IMR-90 (cell line): ENCODE results near the gene CCK. TPM values are rescaled to one million over a fixed set of nuclear protein-coding genes. Genes with fewer than 3 reads are reported as not detected.

Source experiments
- ATAC-seq: fragments of 200-7000 bp; cut with Tn5 transposase; 2 replicates; pipeline ENCODE4 v1.9.1; 2020; ENCODE audit warnings: low read depth, mild to moderate bottlenecking, moderate library complexity
- BruUV-seq: library from RNA; stranded (reverse); fragments of 400-500 nt; replicated peaks from 2 replicates; lab custom pipeline; 2021; lab: Mats Ljungman, UMichigan
- CTCF ChIA-PET: fragments of 300-600 bp; formaldehyde crosslinking; extraction: SDS; loops from one replicate; lab custom pipeline; 2021; ENCODE audit warnings: antibody characterized with exemption; lab: Yijun Ruan, JAX
- POLR2A ChIA-PET: fragments of 300-600 bp; sonication (Branson Sonifier 250); formaldehyde crosslinking; loops from one replicate; lab custom pipeline; 2022; ENCODE audit warnings: antibody characterized with exemption; ENCODE audit not compliant: unreplicated experiment; lab: Charles Lee
- DNase-seq: peaks from one replicate; pipeline ENCODE4 v3.0.0; 2013
- H2AFZ ChIP-seq: replicated peaks from 2 replicates; pipeline ENCODE3; 2013; ENCODE audit warnings: low read length, mild to moderate bottlenecking; ENCODE audit not compliant: poor library complexity
- H2AK5ac ChIP-seq: 2 replicates; pipeline ENCODE4 v1.6.1; 2013; ENCODE audit warnings: low read depth, low read length, inconsistent platforms
- H2AK9ac ChIP-seq: replicated peaks from 2 replicates; pipeline ENCODE3; 2013; ENCODE audit warnings: mild to moderate bottlenecking, low read depth, low read length, moderate library complexity; ENCODE audit not compliant: poor library complexity
- H2BK120ac ChIP-seq: 2 replicates; pipeline ENCODE4 v1.6.1; 2013; ENCODE audit warnings: low read depth, low read length, inconsistent platforms
- H2BK15ac ChIP-seq: 3 replicates; pipeline ENCODE4 v1.6.1; 2013; ENCODE audit warnings: low read depth, low read length, inconsistent platforms
- H2BK20ac ChIP-seq: 2 replicates; pipeline ENCODE4 v1.6.1; 2013; ENCODE audit warnings: low read depth, mild to moderate bottlenecking, inconsistent platforms, low read length, moderate library complexity
- H2BK5ac ChIP-seq: 2 replicates; pipeline ENCODE4 v1.6.1; 2013; ENCODE audit warnings: mild to moderate bottlenecking, low read depth, low read length, inconsistent platforms; ENCODE audit not compliant: poor library complexity, severe bottlenecking
- H3K14ac ChIP-seq: replicated peaks from 2 replicates; pipeline ENCODE4 v1.6.1; 2013; ENCODE audit warnings: low read depth, low read length, inconsistent platforms
- H3K18ac ChIP-seq: 2 replicates; pipeline ENCODE4 v1.6.1; 2013; ENCODE audit warnings: low read depth, low read length, control low read depth
- H3K23ac ChIP-seq: 2 replicates; pipeline ENCODE4 v1.6.1; 2013; ENCODE audit warnings: low read depth, low read length, inconsistent platforms
- H3K27ac ChIP-seq: 2 replicates; pipeline ENCODE4 v1.5.1; 2013; ENCODE audit warnings: mild to moderate bottlenecking, control low read depth, low read length; ENCODE audit not compliant: insufficient read depth
- H3K27me3 ChIP-seq: 2 replicates; pipeline ENCODE4 v1.6.1; 2013; ENCODE audit warnings: low read length; ENCODE audit not compliant: control insufficient read depth, insufficient read depth
- H3K36me3 ChIP-seq: 2 replicates; pipeline ENCODE4 v1.6.1; 2013; ENCODE audit warnings: low read length, mixed read lengths; ENCODE audit not compliant: control insufficient read depth, insufficient read depth
- H3K4ac ChIP-seq: 2 replicates; pipeline ENCODE4 v1.6.1; 2013; ENCODE audit warnings: low read depth, low read length, inconsistent platforms
- H3K4me1 ChIP-seq: 2 replicates; pipeline ENCODE4 v1.6.1; 2013; ENCODE audit warnings: low read length, mixed read lengths; ENCODE audit not compliant: control insufficient read depth, insufficient read depth
- H3K4me2 ChIP-seq: 2 replicates; pipeline ENCODE4 v1.6.1; 2013; ENCODE audit warnings: low read depth, mild to moderate bottlenecking, control low read depth, low read length, moderate library complexity
- H3K4me3 ChIP-seq: 2 replicates; pipeline ENCODE4 v1.5.1; 2013; ENCODE audit warnings: low read depth, mild to moderate bottlenecking, control low read depth, low read length, moderate library complexity; ENCODE audit not compliant: insufficient read depth
- H3K56ac ChIP-seq: 2 replicates; pipeline ENCODE4 v1.6.1; 2013; ENCODE audit warnings: low read length, inconsistent platforms; ENCODE audit not compliant: insufficient read depth; ENCODE audit errors: extremely low read depth
- H3K79me1 ChIP-seq, 2 experiments: 2 replicates each; pipeline ENCODE4 v1.6.1; 2013; ENCODE audit warnings: low read length in 2 of 2, inconsistent platforms in 1 of 2, low read depth in 1 of 2
- H3K9ac ChIP-seq: 2 replicates; pipeline ENCODE4 v1.6.1; 2013; ENCODE audit warnings: low read depth, low read length, control low read depth
- H3K9me1 ChIP-seq: 2 replicates; pipeline ENCODE4 v1.6.1; 2013; ENCODE audit warnings: low read length, inconsistent platforms; ENCODE audit not compliant: insufficient read depth
- H3K9me3 ChIP-seq: 2 replicates; pipeline ENCODE4 v1.6.1; 2013; ENCODE audit warnings: low read length; ENCODE audit not compliant: control insufficient read depth, insufficient read depth
- H4K20me1 ChIP-seq: 2 replicates; pipeline ENCODE4 v1.6.1; 2013; ENCODE audit warnings: low read length, inconsistent platforms; ENCODE audit not compliant: insufficient read depth
- H4K5ac ChIP-seq: 2 replicates; pipeline ENCODE4 v1.6.1; 2013; ENCODE audit warnings: mild to moderate bottlenecking, low read depth, low read length, control low read depth
- H4K8ac ChIP-seq, 2 experiments: 2 replicates each; pipeline ENCODE4 v1.6.1; 2013; ENCODE audit warnings: low read depth in 2 of 2, low read length in 2 of 2, control low read depth in 1 of 2, inconsistent platforms in 1 of 2
- H4K91ac ChIP-seq: 2 replicates; pipeline ENCODE4 v1.6.1; 2013; ENCODE audit warnings: low read depth, low read length, inconsistent platforms; ENCODE audit not compliant: insufficient read depth
- BHLHE40 ChIP-seq: fragments of 150-350 bp; IDR thresholded peaks from 2 replicates; pipeline ENCODE4 v1.6.1; 2016; ENCODE audit warnings: mild to moderate bottlenecking, low read depth, low read length
- CEBPB ChIP-seq: IDR thresholded peaks from 2 replicates; pipeline ENCODE4 v1.6.1; 2012; ENCODE audit warnings: low read depth, low read length, improper control_type of control experiment
- CHD1 ChIP-seq: IDR thresholded peaks from 2 replicates; pipeline ENCODE4 v1.6.1; 2012; ENCODE audit warnings: low read depth, low read length, improper control_type of control experiment
- CTCF ChIP-seq: conservative IDR thresholded peaks from 2 replicates; pipeline ENCODE4 v1.5.1; 2012; ENCODE audit warnings: mild to moderate bottlenecking, low read depth, low read length, improper control_type of control experiment
- ELK1 ChIP-seq: fragments of 150-350 bp; IDR thresholded peaks from 2 replicates; pipeline ENCODE4 v1.6.1; 2016; ENCODE audit warnings: low read depth, mild to moderate bottlenecking, low read length, moderate library complexity, borderline replicate concordance
- FOS ChIP-seq: fragments of 150-350 bp; IDR thresholded peaks from 2 replicates; pipeline ENCODE4 v1.6.1; 2016; ENCODE audit warnings: low read depth, low read length
- MAFK ChIP-seq: IDR thresholded peaks from 2 replicates; pipeline ENCODE4 v1.6.1; 2012; ENCODE audit warnings: low read depth, low read length, improper control_type of control experiment
- MAZ ChIP-seq: IDR thresholded peaks from 2 replicates; pipeline ENCODE4 v1.6.1; 2012; ENCODE audit warnings: low read depth, mild to moderate bottlenecking, low read length, improper control_type of control experiment, moderate library complexity, borderline replicate concordance
- MXI1 ChIP-seq: IDR thresholded peaks from 2 replicates; pipeline ENCODE4 v1.6.1; 2012; ENCODE audit warnings: low read depth, mild to moderate bottlenecking, low read length, moderate library complexity, borderline replicate concordance
- NFE2L2 ChIP-seq: fragments of 150-350 bp; IDR thresholded peaks from 2 replicates; pipeline ENCODE4 v1.6.1; 2016; ENCODE audit warnings: low read depth, mild to moderate bottlenecking, low read length
- POLR2A ChIP-seq: IDR thresholded peaks from 2 replicates; pipeline ENCODE4 v1.6.1; 2012; ENCODE audit warnings: mild to moderate bottlenecking, low read depth, low read length
- RAD21 ChIP-seq: IDR thresholded peaks from 2 replicates; pipeline ENCODE4 v1.6.1; 2012; ENCODE audit warnings: low read length, improper control_type of control experiment
- RCOR1 ChIP-seq: IDR thresholded peaks from 2 replicates; pipeline ENCODE4 v1.6.1; 2012; ENCODE audit warnings: mild to moderate bottlenecking, low read length, improper control_type of control experiment; ENCODE audit not compliant: insufficient replicate concordance
- RFX5 ChIP-seq: IDR thresholded peaks from 2 replicates; pipeline ENCODE4 v1.8.0; 2012; ENCODE audit warnings: low read depth, mild to moderate bottlenecking, low read length, moderate library complexity
- SMC3 ChIP-seq: fragments of 150-350 bp; IDR thresholded peaks from 2 replicates; pipeline ENCODE4 v1.6.1; 2016; ENCODE audit warnings: low read depth, mild to moderate bottlenecking, antibody characterized with exemption, low read length, moderate library complexity
- USF2 ChIP-seq: fragments of 150-350 bp; IDR thresholded peaks from 2 replicates; pipeline ENCODE4 v1.6.1; 2017; ENCODE audit warnings: mild to moderate bottlenecking, antibody characterized with exemption, low read length, low read depth
- WGBS, 2 experiments: methylation state at CpG; one replicate each; pipeline versions ENCODE4 v1.1.5 to v1.1.7; 2013; ENCODE audit warnings: missing lambda C conversion rate in 2 of 2; ENCODE audit not compliant: insufficient read length in 1 of 2; ENCODE audit errors: extremely low coverage in 2 of 2; 5-methylcytosine and 5-hydroxymethylcytosine counted together
- dilution Hi-C: fragments of 300-500 bp; cut with HindIII; formaldehyde crosslinking; loops from one replicate; pipeline ENCODE4 v1.14.3; 2018; ENCODE audit warnings: low sequenced_read_pairs; ENCODE audit not compliant: unreplicated experiment
- in situ Hi-C: fragments of 300-500 bp; cut with MboI; formaldehyde crosslinking; loops from 3 replicates; pipeline ENCODE4 v1.14.3; 2019; ENCODE audit warnings: low sequenced_read_pairs, inconsistent platforms, mixed read lengths
- intact Hi-C: fragments of 100-400 bp; cut with micrococcal nuclease; formaldehyde crosslinking; loops from 2 replicates; pipeline ENCODE4 v1.10.0; 2022
- polyA plus RNA-seq, 3 experiments: library from polyadenylated mRNA; depleted of rRNA; stranded (reverse); fragments of >200 nt; gene quantifications; 2 replicates each; pipeline ENCODE4 v1.2.3, GENCODE V29; 2012; ENCODE audit warnings: low replicate concordance in 1 of 3
- total RNA-seq: library from RNA; depleted of rRNA; stranded (reverse); fragments of >200 nt; gene quantifications from 2 replicates; pipeline ENCODE4 v1.2.3, GENCODE V29; 2012

Gene CCK
- total and polyA plus RNA-seq, 2 of the 4 experiments (the other 2 are of a cell fraction): 0.43 TPM; not detected in 1

- Histone ChIP-seq H3K36me3 (no peaks in the 10 kb centered on the region), H3K4me2 (no peak overlapping the region), H3K27ac (no peak overlapping the region), H3K9me1 (no peaks in the 10 kb centered on the region), H3K4me1 (no peaks in the 10 kb centered on the region), H3K23ac (no peak overlapping the region), H2AK9ac (no peak overlapping the region), H3K4ac (no peak overlapping the region), H2BK20ac (no peak overlapping the region), H2BK5ac (no peak overlapping the region), H2BK120ac (no peak overlapping the region), H4K5ac (no peak overlapping the region), H3K9ac (no peak overlapping the region), H2AFZ (no peak overlapping the region), H2AK5ac (no peak overlapping the region), H3K9me3 (no peaks in the 10 kb centered on the region), H3K56ac (no peak overlapping the region), H3K79me1 (no peaks in the 10 kb centered on the region), H2BK15ac (no peak overlapping the region), H3K18ac (no peak overlapping the region), H4K91ac (no peak overlapping the region), H4K8ac (no peak overlapping the region), H3K4me3 (no peak overlapping the region), H4K20me1 (no peaks in the 10 kb centered on the region), H3K27me3 (peaks cover 32% of the 10 kb centered on the region), H3K14ac (no peak overlapping the region)
- intact Hi-C loops (loop anchor here (5.0 kb wide), 3 partner anchors 301 to 636 kb away; no protein-coding TSS in a partner anchor), dilution Hi-C loops (no loop called here), in situ Hi-C loops (loop anchor here (5.0 kb wide), 1 partner anchor 196 kb away; no protein-coding TSS in a partner anchor)
- ChIA-PET CTCF (no interaction called here), POLR2A (no interaction called here)
- no TSS peak for BruUV-seq
- ATAC-seq (no peak), DNase-seq (no peak)
- WGBS, 2 experiments: no CpG with 5 or more reads among the region's 1 CpG
- TF ChIP-seq BHLHE40 (no peak), MAFK (no peak), SMC3 (no peak), RAD21 (no peak), POLR2A (no peak), RCOR1 (no peak), MXI1 (no peak), NFE2L2 (no peak), CTCF (no peak), RFX5 (no peak), USF2 (no peak), CEBPB (no peak), ELK1 (no peak), MAZ (no peak), FOS (no peak), CHD1 (no peak)
These were observed 19.9 kb downstream of the CCK start for GRCh38 chr3:42246091-42246490.
